IPS-NIHi11 (cell line): ENCODE measurements around the gene ANO6.
"Not testable (repeated sequence)": the region's sequence is repeated elsewhere in the genome, so short reads cannot be mapped to it uniquely, and the experiment has no call there.

Experiments
- DNase-seq: peaks from one replicate; pipeline ENCODE4 v3.0.0; 2012; ENCODE audit warnings: mixed read lengths, low spot score

The ANO6 gene, protein sequence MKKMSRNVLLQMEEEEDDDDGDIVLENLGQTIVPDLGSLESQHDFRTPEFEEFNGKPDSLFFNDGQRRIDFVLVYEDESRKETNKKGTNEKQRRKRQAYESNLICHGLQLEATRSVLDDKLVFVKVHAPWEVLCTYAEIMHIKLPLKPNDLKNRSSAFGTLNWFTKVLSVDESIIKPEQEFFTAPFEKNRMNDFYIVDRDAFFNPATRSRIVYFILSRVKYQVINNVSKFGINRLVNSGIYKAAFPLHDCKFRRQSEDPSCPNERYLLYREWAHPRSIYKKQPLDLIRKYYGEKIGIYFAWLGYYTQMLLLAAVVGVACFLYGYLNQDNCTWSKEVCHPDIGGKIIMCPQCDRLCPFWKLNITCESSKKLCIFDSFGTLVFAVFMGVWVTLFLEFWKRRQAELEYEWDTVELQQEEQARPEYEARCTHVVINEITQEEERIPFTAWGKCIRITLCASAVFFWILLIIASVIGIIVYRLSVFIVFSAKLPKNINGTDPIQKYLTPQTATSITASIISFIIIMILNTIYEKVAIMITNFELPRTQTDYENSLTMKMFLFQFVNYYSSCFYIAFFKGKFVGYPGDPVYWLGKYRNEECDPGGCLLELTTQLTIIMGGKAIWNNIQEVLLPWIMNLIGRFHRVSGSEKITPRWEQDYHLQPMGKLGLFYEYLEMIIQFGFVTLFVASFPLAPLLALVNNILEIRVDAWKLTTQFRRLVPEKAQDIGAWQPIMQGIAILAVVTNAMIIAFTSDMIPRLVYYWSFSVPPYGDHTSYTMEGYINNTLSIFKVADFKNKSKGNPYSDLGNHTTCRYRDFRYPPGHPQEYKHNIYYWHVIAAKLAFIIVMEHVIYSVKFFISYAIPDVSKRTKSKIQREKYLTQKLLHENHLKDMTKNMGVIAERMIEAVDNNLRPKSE

DNA sequence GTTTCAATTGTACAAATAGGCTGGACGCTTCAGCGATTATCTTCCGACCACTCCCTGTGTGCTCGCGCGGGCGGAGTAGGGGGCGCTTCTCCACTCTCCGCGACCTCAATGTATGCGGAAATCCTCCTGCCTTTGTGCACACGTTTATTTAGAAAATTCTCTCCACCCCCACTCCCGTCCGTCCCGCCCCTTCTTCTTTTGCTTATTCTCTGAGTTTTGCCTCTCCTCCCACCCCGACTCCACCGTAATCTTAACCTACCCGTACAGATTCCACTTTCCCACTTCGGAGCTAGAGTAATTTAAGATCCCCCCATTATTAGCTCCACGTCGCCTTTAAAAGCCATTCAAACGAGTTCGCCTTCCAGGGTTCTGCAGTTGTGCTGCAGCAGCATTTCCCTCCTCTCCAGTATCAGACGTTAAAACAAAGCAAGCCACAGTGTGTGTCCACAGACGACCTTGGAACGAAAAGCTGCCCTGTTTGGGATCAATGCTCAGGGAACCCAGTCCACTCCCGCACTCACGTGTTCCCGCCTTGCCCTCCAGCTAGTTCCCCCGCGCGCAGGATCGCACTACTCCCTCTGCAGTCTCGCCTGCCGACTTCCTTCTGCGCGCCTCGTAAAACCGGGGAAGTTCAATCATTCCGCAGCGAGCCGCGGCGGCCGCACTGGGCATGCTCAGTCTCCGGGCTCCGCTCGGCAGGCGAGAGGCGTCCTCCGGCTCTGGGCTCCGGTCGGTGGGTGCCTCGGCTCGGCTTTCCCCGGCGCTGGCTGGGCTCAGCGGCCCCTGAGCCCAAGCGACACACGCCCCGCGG is at the start of gene ANO6:
ANO6 (plus strand) TSS at position 677 of the 811 bp plus-strand sequence. CDS start 227 bp downstream, outside the sequence.
- DNase-seq = peak; percentile 85

DNA sequence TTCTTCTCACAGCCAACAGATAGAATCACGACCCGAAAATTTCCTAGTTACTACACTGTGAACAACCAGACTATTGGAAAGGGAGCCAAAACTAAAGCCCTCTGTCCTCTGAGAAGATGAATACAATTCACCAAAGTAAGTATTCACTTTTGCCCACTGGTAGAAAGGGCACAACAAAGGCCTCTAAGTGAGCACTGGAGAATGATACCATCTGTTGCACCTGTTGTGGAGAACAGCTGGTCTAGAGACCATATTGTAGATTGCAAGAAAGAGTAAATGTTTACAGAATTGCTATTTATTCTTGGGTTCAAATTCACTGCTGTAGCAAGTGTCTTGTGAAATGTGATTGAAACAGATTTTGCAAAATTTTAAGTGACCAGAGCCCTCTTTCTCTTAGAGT is 46.9 kb upstream of the ANO6 start:
- no peak for DNase-seq

DNA sequence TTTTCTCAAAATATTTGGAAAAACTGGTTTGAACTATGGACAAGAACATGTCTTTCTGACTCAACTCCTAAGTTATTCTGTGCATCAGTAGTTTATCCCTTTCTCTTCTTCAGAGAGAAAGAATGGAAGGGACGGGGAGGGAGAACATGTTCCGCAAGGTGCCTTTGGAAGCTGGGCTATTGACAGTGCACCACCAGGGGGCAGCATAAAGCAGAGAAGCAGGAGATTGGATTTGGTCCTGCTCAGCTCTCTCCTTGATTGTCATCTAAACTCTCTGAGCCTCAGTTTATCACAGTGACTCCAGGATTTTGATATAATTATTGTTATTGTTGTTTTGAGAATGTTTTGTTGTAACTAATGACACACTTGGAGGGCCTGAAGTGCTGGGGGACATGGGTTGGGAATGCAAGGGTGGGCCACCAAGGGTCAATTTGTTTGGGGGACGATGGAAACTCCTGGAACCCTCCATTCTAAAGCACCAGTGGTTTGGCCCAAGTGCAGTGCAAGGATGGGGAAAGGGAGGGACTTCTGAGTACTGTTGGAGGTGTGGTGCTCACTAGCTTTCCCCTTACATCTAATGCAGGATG is 45.3 kb upstream of the ANO6 start:
- peak; percentile 81 for DNase-seq

DNA sequence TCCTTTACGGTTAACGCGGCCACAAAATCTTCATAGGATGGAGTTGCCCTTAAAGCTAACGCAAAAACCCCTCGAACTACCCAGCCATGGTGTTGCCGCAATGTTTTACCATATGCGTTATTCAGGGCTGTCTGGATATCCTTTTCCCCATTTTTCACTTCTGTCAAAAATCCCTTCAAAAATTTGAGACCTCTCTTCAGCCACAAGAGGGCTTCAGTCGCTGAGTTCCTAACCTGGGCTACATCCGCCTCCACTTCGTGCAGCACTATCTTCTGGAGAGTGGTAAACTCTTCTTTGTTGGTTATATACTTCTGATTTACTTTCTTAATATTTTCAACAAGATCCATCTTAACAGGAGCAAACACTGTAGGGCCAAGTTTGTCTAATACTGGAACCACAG is 42.6 kb upstream of the ANO6 start:
- not testable (repeated sequence) for DNase-seq

DNA sequence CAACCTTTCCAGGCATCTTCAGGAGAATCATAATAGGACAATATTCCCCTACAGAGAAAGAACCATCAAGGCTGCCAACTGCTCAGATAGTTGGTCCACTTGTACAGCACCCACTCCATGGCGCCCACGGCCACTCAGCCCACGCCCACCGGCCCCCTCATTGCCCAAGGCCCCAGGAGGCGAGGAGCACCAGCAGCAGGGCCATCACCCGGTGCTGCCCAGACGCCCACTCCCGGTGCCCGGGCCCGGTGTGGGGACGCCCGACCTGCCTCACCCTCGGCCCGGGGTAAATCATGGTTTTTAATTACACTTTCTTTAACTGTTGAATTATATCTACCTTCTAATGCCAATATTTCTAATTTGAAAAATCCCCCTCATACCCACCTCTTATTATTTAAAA is 41.3 kb upstream of the ANO6 start:
- DNase-seq = no peak

DNA sequence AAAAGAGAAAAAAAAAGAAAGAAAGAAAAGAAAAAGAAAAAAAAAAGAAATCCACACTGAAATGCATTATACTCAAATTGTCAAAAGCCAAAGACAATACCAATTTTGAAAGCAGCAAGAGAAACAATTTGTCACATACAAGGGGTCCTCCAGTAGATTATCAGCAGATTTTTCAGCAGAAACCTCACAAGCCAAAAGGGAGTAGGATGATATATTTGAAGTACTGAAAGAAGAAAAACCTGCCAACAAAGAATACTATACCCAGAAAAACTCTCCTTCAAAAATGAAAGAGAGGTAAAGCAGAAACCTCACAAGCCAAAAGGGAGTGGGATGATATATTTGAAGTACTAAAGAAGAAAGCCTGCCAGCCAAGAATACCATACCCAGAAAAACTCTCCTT is 37.1 kb upstream of the ANO6 start:
- no peak for DNase-seq

DNA sequence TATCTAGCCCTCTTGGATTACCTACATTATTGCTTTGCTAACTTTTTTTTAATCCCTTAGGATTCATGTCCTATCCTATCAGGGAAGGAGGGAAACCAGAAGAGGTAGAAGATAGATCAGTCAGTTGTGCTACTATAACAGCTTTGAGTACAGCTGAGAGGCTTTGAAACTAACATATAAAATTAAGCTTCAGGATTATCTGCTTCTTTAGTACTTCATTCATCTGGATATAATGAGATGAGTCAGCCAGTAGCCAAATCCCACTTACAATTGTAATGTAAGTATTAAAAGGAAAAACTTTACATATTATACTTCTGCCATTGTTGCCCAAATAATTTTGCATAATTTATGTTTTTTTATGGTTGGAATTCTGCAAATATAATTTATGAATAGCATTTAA is 33.4 kb upstream of the ANO6 start:
- no peak for DNase-seq

DNA sequence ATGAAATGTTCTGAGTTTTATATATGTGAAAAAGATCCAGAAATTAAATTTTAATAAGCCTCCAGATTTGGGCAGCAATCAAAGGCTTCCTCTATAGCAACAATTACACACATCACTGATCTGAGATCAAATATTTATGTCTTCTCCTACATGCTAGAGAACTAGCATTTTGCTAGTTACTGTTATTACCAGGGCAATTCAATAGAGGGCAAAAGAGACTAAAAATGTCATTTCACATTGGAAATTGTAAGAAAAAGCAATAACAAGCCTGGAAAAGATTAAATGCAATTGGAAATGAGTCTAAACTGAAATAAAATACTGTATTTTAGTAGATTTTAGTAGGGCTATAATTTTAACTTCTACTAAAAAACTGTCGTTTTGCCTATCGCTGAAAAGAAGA is 32.6 kb upstream of the ANO6 start:
- no peak for DNase-seq

DNA sequence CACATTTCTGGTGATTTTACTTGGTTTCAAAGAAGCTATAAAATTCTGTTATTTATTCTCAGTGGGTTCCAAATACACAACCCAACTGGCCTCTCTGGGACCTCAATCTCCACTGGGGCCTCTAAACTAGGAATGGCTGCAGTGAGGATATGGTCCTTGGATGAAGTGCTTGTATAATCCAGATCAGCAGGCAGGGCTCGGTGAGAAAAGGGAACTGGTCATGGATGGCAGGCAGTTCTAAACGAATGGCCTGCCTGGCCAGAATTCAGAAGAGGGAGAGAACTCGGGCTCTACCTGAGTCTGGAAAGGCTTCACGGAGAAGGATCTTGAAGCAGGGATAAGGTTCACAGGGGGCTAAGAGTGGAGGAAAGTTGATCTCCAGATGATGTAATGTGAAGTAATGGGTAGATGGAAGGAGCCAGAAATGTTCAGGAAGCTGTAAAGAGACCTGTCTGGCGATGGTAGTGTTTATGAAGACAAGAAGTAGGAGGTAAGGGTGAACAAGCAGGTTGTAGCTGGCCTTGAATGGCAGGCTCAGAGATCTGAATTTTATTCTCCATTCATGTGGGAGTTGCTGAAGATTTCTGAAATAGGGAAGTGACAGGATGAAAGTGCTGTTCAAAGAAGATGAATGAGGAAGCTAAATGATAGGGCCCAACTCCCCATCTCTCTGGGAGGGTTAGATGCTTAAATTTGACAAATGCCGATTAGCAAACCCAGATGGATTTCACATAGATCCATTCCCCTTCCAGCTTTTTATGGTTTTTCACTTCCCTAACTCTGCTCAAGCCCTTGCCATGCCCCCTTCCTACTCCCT is 31.5 kb upstream of the ANO6 start:
- DNase-seq = no peak

DNA sequence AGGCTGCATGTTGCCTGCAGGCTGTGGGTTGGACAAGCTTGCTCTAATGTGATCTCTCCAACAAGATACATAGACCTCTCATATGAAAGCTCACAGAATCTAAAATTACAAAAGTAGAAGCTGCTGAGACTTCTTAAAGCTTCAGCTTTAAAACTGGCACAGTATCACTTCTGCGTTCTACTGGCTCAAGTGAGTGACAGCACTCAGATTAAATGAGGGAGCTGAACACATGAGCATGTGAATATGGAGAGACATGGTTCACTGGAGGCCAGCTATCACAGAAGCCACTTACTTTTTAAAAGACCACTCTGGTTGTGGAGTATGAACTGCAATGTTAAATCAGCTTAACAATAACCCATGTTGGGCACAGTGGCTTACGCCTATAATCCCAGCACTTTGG is 29.1 kb upstream of the ANO6 start:
- DNase-seq = no peak

DNA sequence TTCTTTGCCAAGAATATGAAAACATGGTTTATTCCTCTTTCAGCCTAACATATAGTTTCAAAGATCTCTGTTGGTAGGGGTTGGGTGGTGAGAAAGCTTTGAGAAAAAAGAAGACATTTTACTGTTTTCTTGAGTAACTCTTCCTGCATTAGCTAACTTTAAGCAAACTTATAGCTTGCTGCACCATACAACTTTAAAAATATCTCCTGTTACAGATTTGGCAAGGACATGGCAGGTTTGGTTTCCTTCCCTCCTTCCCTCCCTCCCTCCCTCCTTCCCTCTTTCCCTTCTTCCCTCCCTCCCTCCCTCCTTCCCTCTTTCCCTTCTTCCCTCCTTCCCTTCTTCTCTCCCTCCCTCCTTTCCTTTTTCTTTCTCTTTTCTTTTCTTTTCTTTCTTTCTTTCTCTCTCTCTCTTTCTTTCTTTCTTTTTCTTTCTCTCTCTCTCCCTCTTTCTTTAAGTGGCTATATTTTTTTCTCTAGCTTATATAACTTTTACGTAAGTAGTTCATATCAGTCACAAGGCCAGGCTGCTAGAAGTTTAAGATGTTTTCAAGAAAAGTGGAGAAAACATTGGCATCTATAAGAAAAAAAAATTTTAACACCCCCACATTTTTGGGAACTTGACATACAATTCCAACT is 26.0 kb upstream of the ANO6 start:
- no peak for DNase-seq

DNA sequence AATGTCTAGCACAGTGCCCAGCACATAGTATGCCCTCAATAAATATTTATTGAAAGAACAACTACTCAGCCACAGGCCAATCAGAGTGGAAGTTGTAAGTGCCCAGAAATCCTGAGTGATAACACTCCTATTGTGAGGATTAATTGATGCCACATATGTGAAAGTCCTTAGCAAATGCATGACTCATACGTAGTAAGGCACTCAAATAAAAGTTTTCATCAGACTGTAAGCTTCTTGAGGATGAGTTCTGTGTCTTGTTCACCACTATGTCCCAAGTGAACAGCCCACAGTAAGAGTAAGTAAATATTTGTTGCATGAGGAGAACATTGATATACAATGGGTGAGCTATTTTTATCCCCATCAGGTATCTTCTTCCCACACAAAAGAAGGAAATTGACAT is 24.7 kb upstream of the ANO6 start:
- no peak for DNase-seq

DNA sequence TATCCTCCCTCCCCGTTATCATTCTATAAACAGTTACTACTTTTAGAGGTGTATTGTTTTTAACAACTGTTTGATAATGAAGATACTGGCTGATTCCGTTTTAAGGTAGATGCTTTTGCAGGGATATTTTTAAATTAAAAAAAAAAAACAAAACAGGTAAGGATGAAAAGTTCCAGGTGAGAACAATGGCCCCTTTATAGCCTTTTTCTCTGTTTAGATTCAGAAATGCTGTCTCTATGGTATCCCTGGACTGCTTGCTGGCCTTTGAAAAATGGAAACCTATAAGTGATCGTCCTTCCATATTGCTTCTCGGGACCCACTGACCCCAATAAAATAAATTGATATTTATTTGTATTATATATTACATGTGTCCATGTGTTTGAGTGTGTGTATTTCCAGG is 23.2 kb upstream of the ANO6 start:
- no peak for DNase-seq

DNA sequence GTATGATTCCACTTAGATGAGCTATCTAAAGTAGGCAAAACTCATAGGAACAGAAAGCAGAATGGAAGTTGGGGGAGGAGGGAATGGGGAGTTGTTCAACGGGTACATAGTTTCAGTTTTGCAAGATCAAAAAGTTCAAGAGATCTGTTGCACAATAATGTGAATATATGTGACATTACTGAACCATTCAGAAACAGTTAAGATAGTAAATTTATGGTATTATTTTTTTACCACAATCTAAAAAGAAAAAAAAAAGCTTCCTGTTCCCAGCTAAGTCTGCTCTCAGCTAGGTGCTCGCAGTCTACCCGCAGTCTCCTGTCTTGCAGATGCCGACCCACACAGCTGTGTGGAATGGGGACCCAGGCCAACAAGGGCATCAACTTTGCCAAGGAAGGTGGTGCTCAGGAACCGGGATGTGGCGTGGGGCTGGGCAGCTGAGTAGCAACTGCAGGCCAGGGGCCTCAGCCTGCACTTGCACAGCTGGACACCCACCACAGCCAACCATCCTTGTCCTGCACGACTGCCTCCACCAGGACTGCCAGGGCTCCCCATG is 15.3 kb upstream of the ANO6 start:
- DNase-seq = no peak

DNA sequence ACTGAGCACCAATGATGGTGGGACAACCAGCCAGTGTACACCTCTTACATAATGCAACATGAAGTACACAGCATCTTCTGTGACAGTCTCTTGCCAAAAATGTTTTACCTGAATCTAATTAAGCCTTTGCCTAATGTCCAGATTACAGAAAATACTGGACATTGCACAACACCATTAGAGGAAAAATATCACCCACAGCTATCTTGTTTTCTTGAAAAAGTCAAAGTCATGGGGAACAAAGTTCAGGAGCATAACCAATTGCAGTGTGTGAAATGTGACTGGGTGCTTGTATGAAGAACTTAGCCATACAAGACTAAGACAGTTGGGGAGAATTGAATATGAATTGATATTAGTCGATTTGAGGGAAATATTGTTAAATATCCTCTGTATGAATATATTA is 12.1 kb upstream of the ANO6 start:
- no peak for DNase-seq

DNA sequence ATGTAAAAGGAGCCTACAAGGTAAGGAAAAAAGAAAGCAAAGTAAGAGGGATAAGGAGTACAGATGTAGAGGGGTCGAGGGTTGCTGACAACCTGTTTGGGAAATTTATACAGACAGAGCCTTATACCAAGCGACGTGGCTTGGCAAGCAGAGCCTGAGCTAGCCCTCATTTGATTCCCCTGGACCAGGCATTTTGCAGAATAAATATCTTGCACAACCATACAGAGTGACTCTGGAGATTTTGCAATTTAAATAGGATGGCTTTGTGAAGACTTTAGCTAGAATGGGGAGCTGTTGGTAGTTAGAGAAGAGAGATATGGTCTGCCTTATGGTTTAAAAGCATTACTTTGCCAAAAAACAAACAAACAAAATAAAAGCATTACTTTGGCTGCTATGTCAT is 11.1 kb upstream of the ANO6 start:
- no peak for DNase-seq

DNA sequence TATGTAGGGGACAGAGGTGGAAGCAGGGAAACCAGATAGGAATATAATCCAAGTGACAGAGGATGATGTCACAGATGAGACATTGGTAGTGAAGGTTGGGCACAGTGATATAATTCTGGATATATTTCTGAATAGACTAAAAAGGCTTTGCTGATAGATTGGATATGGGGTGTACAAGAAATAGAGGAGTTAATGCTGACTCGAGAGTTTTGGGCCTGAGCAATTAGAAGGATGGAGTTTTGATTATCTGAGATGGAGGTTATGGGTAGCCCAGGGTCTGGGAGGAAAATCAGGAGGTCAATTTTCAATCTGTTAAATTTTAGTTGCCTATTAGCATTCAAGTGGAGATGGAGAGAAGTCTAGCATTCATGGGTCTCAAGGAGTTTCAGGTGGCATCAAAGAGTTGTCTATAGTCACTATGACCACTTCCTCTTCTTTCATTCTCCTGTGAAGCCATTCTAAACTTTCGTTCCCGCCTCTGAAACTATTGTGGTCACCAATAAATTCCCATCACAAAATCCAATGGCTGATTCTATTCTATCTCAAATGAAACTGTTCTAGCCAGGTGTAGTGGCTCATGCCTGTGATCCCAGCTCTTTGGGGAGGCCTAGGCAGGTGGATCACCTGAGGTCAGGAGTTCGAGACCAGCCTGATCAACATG is 10.6 kb upstream of the ANO6 start:
- DNase-seq = no peak

DNA sequence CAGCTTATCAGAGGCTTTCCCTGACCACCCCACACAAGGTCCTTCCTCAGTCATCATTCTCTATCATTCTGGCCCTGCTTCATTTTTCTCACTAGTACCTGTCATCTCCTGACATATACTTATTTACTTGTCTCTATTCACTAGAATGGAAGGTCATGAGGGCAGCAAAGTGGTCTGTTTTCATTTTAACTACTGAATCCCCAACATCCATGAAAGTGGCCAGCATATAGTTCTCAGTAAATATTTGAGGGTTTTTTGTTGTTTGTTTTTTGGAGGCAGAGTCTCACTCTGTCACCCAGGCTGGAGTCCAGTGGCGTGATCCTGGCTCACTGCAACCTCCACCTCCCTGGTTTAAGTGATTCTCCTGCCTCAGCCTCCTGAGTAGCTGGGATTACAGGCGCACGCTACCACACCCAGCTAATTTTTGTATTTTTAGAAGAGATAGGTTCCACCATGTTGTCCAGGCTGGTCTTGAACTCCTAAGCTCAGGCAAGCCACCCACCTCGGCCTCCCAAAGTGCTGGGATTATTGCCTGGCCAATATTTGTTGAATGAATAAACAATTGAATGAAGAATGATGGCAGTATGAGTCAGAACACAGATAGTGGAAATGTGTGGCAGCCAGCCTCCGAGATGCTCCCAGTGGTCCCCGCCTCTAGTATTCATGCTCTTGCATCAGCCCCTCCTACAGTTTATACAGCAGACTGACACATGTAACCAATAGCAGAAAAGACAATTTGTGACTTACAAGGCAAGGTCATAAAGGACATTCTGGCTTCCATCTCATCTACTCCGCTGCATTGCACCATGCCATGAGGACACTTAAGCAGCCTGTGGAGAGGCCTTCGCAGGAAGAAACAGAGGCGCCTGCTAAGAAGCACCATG is 7.0 kb upstream of the ANO6 start:
- no peak for DNase-seq

DNA sequence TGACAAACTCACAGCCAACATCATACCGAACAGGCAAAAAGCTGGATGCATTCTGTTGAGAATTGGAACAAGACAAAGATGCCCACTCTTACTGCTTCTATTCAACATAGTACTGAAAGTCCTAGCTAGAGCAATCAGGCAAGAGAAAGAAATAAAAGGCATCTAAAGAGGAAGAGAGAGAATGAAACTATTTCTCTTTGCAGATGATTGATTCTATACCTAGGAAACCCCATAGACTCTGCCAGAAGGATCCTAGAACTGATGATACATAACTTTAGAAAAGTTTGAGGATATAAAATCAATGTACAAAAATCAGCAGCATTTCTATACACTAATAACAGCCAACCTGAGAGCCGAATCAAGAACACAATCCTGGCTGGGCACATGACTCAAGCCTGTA is 6.1 kb upstream of the ANO6 start:
- DNase-seq = no peak
